ENCODE data around the gene SLC9A9.

Gene SLC9A9

GRCh38 chr3:143413372-143413771, 434.9 kb downstream of the SLC9A9 start:
- no peak overlapping the region for H3K4me3 ChIP-seq (ENCODE audit: low read length)
- H3K9ac ChIP-seq (ENCODE audit: low read length) = no peak overlapping the region
- H3K4me1 ChIP-seq (ENCODE audit: control insufficient read depth, insufficient read depth, low read length) = no peaks in the 10 kb centered on the region
- H3K9me3 ChIP-seq (ENCODE audit: control insufficient read depth, low read length) = no peaks in the 10 kb centered on the region
- no peaks in the 10 kb centered on the region for H3K27me3 ChIP-seq (ENCODE audit: control insufficient read depth, insufficient read depth, low read length)
- H3K36me3 ChIP-seq (ENCODE audit: control insufficient read depth, insufficient read depth, low read length) = no peaks in the 10 kb centered on the region

GRCh38 chr3:143412084-143412483, 436.2 kb downstream of the SLC9A9 start:
- Histone ChIP-seq H3K27me3 (ENCODE audit: control insufficient read depth, insufficient read depth, low read length) (no peaks in the 10 kb centered on the region), H3K9me3 (ENCODE audit: control insufficient read depth, low read length) (no peaks in the 10 kb centered on the region), H3K4me3 (ENCODE audit: low read length) (no peak overlapping the region), H3K9ac (ENCODE audit: low read length) (no peak overlapping the region), H3K36me3 (ENCODE audit: control insufficient read depth, insufficient read depth, low read length) (no peaks in the 10 kb centered on the region), H3K4me1 (ENCODE audit: control insufficient read depth, insufficient read depth, low read length) (no peaks in the 10 kb centered on the region)

DNA sequence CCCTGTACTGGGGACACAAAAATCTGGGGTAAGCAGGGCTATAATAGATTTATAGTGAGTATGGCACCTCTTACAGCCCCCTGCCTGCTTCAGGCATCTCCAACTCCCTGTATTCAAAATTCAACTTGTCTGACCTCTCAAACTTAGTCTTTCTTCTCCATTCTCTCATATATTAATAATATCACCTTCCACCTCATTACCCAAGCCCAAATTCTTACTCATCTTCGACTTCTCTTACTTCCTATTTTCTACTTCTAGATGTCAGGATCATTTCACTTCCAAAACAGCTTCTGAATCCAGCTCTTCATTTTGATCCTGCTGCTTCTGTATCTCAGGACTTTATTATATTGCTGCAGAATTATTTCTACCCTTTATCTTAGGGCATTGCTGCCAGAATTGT, 438.0 kb downstream of the SLC9A9 start:
- H3K9ac ChIP-seq (ENCODE audit: low read length) = no peak overlapping the region
- H3K27me3 ChIP-seq (ENCODE audit: control insufficient read depth, insufficient read depth, low read length) = no peaks in the 10 kb centered on the region
- H3K4me1 ChIP-seq (ENCODE audit: control insufficient read depth, insufficient read depth, low read length) = no peaks in the 10 kb centered on the region
- no peaks in the 10 kb centered on the region for H3K36me3 ChIP-seq (ENCODE audit: control insufficient read depth, insufficient read depth, low read length)
- no peaks in the 10 kb centered on the region for H3K9me3 ChIP-seq (ENCODE audit: control insufficient read depth, low read length)
- H3K4me3 ChIP-seq (ENCODE audit: low read length) = no peak overlapping the region

GRCh38 chr3:143408771-143409170, 439.5 kb downstream of the SLC9A9 start:
- H3K9me3 ChIP-seq (ENCODE audit: control insufficient read depth, low read length) = no peaks in the 10 kb centered on the region
- no peak overlapping the region for H3K4me3 ChIP-seq (ENCODE audit: low read length)
- H3K9ac ChIP-seq (ENCODE audit: low read length) = no peak overlapping the region
- no peaks in the 10 kb centered on the region for H3K36me3 ChIP-seq (ENCODE audit: control insufficient read depth, insufficient read depth, low read length)
- H3K27me3 ChIP-seq (ENCODE audit: control insufficient read depth, insufficient read depth, low read length) = no peaks in the 10 kb centered on the region
- no peaks in the 10 kb centered on the region for H3K4me1 ChIP-seq (ENCODE audit: control insufficient read depth, insufficient read depth, low read length)

- Histone ChIP-seq H3K4me3 (ENCODE audit: low read length) (no peak overlapping the region), H3K36me3 (ENCODE audit: control insufficient read depth, insufficient read depth, low read length) (no peaks in the 10 kb centered on the region), H3K4me1 (ENCODE audit: control insufficient read depth, insufficient read depth, low read length) (no peaks in the 10 kb centered on the region), H3K9ac (ENCODE audit: low read length) (no peak overlapping the region), H3K27me3 (ENCODE audit: control insufficient read depth, insufficient read depth, low read length) (no peaks in the 10 kb centered on the region), H3K9me3 (ENCODE audit: control insufficient read depth, low read length) (no peaks in the 10 kb centered on the region)
Measured at GRCh38 chr3:143402602-143403001, 445.7 kb downstream of the SLC9A9 start.

- no peaks in the 10 kb centered on the region for H3K27me3 ChIP-seq (ENCODE audit: control insufficient read depth, insufficient read depth, low read length)
- H3K9ac ChIP-seq (ENCODE audit: low read length) = no peak overlapping the region
- no peak overlapping the region for H3K4me3 ChIP-seq (ENCODE audit: low read length)
- no peaks in the 10 kb centered on the region for H3K9me3 ChIP-seq (ENCODE audit: control insufficient read depth, low read length)
- no peaks in the 10 kb centered on the region for H3K36me3 ChIP-seq (ENCODE audit: control insufficient read depth, insufficient read depth, low read length)
- H3K4me1 ChIP-seq (ENCODE audit: control insufficient read depth, insufficient read depth, low read length) = no peaks in the 10 kb centered on the region
Measured at GRCh38 chr3:143396790-143397189, 451.5 kb downstream of the SLC9A9 start.

GRCh38 chr3:143389388-143389787, 458.9 kb downstream of the SLC9A9 start:
- no peak overlapping the region for H3K4me3 ChIP-seq (ENCODE audit: low read length)
- H3K9me3 ChIP-seq (ENCODE audit: control insufficient read depth, low read length) = no peaks in the 10 kb centered on the region
- H3K36me3 ChIP-seq (ENCODE audit: control insufficient read depth, insufficient read depth, low read length) = no peaks in the 10 kb centered on the region
- no peaks in the 10 kb centered on the region for H3K27me3 ChIP-seq (ENCODE audit: control insufficient read depth, insufficient read depth, low read length)
- no peak overlapping the region for H3K9ac ChIP-seq (ENCODE audit: low read length)
- H3K4me1 ChIP-seq (ENCODE audit: control insufficient read depth, insufficient read depth, low read length) = no peaks in the 10 kb centered on the region

DNA sequence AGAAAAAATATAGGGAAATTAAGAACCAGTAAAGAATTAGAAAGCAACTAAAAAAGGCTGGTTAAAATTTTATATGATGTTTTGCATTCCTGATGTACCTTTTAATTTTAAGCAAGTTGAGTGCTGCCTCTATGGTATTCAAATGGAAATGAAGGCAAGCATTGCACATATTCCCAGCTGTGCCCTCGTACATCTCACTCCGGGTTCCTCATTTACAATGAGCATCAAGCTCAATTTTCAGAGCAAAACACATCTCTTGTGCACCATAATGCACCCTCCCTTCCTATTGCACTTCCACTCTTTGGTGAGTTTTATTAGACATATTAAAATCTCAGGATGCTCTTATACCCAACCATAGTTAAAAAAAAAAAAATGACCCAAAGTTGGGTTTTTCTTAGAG, 460.8 kb downstream of the SLC9A9 start:
- no peak overlapping the region for H3K4me3 ChIP-seq (ENCODE audit: low read length)

DNA sequence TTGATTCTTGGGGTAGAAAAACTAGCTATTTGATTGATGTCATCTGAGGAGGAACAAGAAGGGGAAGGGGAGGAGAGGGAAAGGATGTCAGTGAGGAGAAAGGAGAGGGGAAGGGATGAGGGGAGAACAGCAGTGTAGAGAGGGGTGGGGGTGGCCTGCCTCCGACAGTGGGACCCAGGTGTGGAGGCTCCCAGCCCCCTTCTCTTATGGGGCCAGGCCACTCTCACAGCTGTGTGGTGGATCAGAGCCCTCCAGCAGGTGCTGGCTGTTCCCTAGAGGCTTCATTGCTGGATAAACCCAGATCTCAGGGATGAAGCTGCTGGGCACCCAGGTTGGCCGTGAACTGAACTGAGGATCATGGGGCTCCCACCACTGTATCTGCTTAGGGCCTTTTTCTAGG, 464.2 kb downstream of the SLC9A9 start:
- Histone ChIP-seq H3K27me3 (ENCODE audit: control insufficient read depth, insufficient read depth, low read length) (no peaks in the 10 kb centered on the region), H3K9me3 (ENCODE audit: control insufficient read depth, low read length) (no peaks in the 10 kb centered on the region), H3K4me3 (ENCODE audit: low read length) (no peak overlapping the region), H3K4me1 (ENCODE audit: control insufficient read depth, insufficient read depth, low read length) (no peaks in the 10 kb centered on the region), H3K9ac (ENCODE audit: low read length) (no peak overlapping the region), H3K36me3 (ENCODE audit: control insufficient read depth, insufficient read depth, low read length) (no peaks in the 10 kb centered on the region)

More for the DNA sequence above, 460.8 kb downstream of the SLC9A9 start:
- Histone ChIP-seq H3K4me1 (ENCODE audit: control insufficient read depth, insufficient read depth, low read length) (no peaks in the 10 kb centered on the region), H3K36me3 (ENCODE audit: control insufficient read depth, insufficient read depth, low read length) (no peaks in the 10 kb centered on the region), H3K9me3 (ENCODE audit: control insufficient read depth, low read length) (no peaks in the 10 kb centered on the region), H3K27me3 (ENCODE audit: control insufficient read depth, insufficient read depth, low read length) (no peaks in the 10 kb centered on the region), H3K9ac (ENCODE audit: low read length) (no peak overlapping the region)

GRCh38 chr3:143383421-143383820, 464.8 kb downstream of the SLC9A9 start:
- no peaks in the 10 kb centered on the region for H3K4me1 ChIP-seq (ENCODE audit: control insufficient read depth, insufficient read depth, low read length)
- H3K36me3 ChIP-seq (ENCODE audit: control insufficient read depth, insufficient read depth, low read length) = no peaks in the 10 kb centered on the region
- no peaks in the 10 kb centered on the region for H3K27me3 ChIP-seq (ENCODE audit: control insufficient read depth, insufficient read depth, low read length)
- no peak overlapping the region for H3K9ac ChIP-seq (ENCODE audit: low read length)
- H3K4me3 ChIP-seq (ENCODE audit: low read length) = no peak overlapping the region
- H3K9me3 ChIP-seq (ENCODE audit: control insufficient read depth, low read length) = no peaks in the 10 kb centered on the region

DNA sequence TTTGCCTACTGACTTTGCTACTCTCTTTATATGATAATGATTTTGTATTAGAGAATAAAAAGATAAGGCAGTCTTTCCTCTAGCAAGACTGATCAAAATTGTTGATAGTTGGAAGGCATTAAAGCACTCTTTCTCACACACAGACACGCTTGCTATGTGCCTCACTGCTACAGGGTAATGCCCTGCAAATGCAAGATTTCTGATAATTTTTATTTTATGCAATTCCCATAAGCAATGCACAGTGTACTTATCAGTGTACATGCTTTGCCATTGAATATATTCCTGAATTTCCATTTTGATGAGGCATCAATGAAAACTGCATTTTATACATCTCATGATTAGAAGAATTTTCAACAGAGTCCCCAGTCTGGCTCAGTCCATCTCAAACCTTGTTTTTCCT, 465.5 kb downstream of the SLC9A9 start:
- H3K27me3 ChIP-seq (ENCODE audit: control insufficient read depth, insufficient read depth, low read length) = no peaks in the 10 kb centered on the region
- H3K36me3 ChIP-seq (ENCODE audit: control insufficient read depth, insufficient read depth, low read length) = no peaks in the 10 kb centered on the region
- H3K9ac ChIP-seq (ENCODE audit: low read length) = no peak overlapping the region

DNA sequence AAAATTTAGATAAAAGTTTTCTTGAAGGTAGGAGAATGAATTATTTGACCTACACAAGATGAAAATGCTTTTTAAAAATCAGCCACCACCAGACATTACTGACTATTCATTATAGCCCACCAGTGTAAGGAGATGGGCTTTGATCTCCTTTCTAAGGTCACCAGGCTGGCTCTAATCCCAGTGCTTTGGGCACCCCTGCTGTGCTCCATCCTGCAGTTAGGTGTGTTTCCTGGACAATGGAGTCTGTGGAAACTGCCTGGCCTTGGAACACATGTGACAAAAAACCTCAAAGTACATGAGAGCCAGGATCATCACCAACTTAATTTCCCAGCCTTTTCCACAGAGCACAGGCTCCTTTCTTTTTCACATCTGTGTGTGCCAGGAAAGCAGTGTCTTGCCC, 467.8 kb downstream of the SLC9A9 start:
- H3K4me3 ChIP-seq (ENCODE audit: low read length) = no peak overlapping the region
- H3K27me3 ChIP-seq (ENCODE audit: control insufficient read depth, insufficient read depth, low read length) = no peaks in the 10 kb centered on the region
- no peaks in the 10 kb centered on the region for H3K4me1 ChIP-seq (ENCODE audit: control insufficient read depth, insufficient read depth, low read length)

More for the DNA sequence above, 465.5 kb downstream of the SLC9A9 start:
- Histone ChIP-seq H3K9me3 (ENCODE audit: control insufficient read depth, low read length) (no peaks in the 10 kb centered on the region), H3K4me3 (ENCODE audit: low read length) (no peak overlapping the region), H3K4me1 (ENCODE audit: control insufficient read depth, insufficient read depth, low read length) (no peaks in the 10 kb centered on the region)

GRCh38 chr3:143375698-143376097, 472.6 kb downstream of the SLC9A9 start:
- no peaks in the 10 kb centered on the region for H3K9me3 ChIP-seq (ENCODE audit: control insufficient read depth, low read length)

More for the DNA sequence above, 467.8 kb downstream of the SLC9A9 start:
- Histone ChIP-seq H3K36me3 (ENCODE audit: control insufficient read depth, insufficient read depth, low read length) (no peaks in the 10 kb centered on the region), H3K9me3 (ENCODE audit: control insufficient read depth, low read length) (no peaks in the 10 kb centered on the region), H3K9ac (ENCODE audit: low read length) (no peak overlapping the region)

More at GRCh38 chr3:143375698-143376097, 472.6 kb downstream of the SLC9A9 start:
- Histone ChIP-seq H3K27me3 (ENCODE audit: control insufficient read depth, insufficient read depth, low read length) (no peaks in the 10 kb centered on the region), H3K4me1 (ENCODE audit: control insufficient read depth, insufficient read depth, low read length) (no peaks in the 10 kb centered on the region), H3K36me3 (ENCODE audit: control insufficient read depth, insufficient read depth, low read length) (no peaks in the 10 kb centered on the region), H3K4me3 (ENCODE audit: low read length) (no peak overlapping the region), H3K9ac (ENCODE audit: low read length) (no peak overlapping the region)
